ENCODE results near the gene SCP2.
"Not testable (repeated sequence)": the region's sequence is repeated elsewhere in the genome, so short reads cannot be mapped to it uniquely, and the experiment has no call there.

Gene SCP2

DNA sequence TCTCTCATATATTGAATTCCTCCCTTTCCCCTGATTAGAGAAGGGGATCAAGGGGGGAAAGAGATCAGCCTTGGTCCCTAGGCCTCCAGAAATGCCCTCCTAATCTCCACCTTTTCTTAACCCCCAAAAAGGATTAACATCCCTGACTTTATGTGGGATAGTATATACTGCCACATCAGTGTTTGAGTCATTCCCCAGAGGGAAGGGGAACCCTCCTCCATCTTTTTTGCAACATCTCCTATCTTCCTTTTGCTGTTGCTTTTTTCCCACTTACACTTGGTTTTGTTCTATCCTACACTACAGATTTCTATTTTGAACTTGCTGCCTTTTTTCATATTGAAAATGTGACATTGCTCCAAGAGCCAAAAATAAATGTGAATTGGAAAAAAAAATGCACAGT, 69.6 kb downstream of the SCP2 start:
- Histone ChIP-seq H3F3A (ENCODE audit: control insufficient read depth, insufficient read depth) (no peaks in the 10 kb centered on the region), H3K4me3 (ENCODE audit: low read length) (no peak overlapping the region), H3K9me3 (ENCODE audit: control insufficient read depth, insufficient read depth, low read length) (no peaks in the 10 kb centered on the region), H3K27ac (ENCODE audit: low read depth, low read length) (no peak overlapping the region), H3K36me3 (ENCODE audit: control insufficient read depth, low read length) (no peaks in the 10 kb centered on the region), H3K27me3 (ENCODE audit: control insufficient read depth, low read length) (0 out of 2 replicates have a peak, but pooled peaks cover 8% of the 10 kb centered on the region), H3K9me2 (replicated peaks; ENCODE audit: control insufficient read depth, low read length) (no peaks in the 10 kb centered on the region), H3K4me1 (ENCODE audit: control insufficient read depth, low read length) (no peaks in the 10 kb centered on the region), H4K20me1 (ENCODE audit: control insufficient read depth, insufficient read depth, low read depth, low read length) (no peaks in the 10 kb centered on the region), H3K4me2 (ENCODE audit: low read length) (no peak overlapping the region), H3K79me2 (ENCODE audit: control insufficient read depth, low read length) (no peaks in the 10 kb centered on the region)
- TF ChIP-seq, protein P1, sequence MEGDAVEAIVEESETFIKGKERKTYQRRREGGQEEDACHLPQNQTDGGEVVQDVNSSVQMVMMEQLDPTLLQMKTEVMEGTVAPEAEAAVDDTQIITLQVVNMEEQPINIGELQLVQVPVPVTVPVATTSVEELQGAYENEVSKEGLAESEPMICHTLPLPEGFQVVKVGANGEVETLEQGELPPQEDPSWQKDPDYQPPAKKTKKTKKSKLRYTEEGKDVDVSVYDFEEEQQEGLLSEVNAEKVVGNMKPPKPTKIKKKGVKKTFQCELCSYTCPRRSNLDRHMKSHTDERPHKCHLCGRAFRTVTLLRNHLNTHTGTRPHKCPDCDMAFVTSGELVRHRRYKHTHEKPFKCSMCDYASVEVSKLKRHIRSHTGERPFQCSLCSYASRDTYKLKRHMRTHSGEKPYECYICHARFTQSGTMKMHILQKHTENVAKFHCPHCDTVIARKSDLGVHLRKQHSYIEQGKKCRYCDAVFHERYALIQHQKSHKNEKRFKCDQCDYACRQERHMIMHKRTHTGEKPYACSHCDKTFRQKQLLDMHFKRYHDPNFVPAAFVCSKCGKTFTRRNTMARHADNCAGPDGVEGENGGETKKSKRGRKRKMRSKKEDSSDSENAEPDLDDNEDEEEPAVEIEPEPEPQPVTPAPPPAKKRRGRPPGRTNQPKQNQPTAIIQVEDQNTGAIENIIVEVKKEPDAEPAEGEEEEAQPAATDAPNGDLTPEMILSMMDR (IDR thresholded peaks at IDR 0.05; ENCODE audit: low read depth, low read length, poor library complexity, severe bottlenecking): no peak
- TF ChIP-seq EZH2phosphoT487 (IDR thresholded peaks at IDR 0.05; ENCODE audit: borderline replicate concordance, low read length): no peak

DNA sequence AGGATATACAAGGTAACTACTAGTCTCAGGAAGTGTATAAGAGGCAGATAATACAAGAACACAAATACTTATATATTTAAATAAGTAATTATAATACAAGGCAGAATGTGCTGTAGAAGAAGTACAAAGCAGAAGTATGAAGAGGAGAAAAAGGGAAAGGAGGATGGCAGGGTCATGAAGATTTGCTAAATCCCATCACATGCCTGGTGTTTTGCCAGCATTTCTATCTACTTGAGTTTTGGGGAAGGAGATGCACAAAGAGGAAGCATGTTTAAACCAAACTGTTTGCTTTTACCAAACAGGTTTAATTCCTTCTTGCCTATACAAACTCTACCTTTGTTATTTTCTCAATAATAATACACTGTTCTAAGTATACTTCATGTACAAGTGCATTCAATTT, 74.1 kb downstream of the SCP2 start:
- Histone ChIP-seq H3K27ac (ENCODE audit: low read depth, low read length) (no peak overlapping the region), H3K36me3 (ENCODE audit: control insufficient read depth, low read length) (no peaks in the 10 kb centered on the region), H3K4me3 (ENCODE audit: low read length) (no peak overlapping the region), H3K4me2 (ENCODE audit: low read length) (no peak overlapping the region), H3K4me1 (ENCODE audit: control insufficient read depth, low read length) (no peaks in the 10 kb centered on the region), H3K79me2 (ENCODE audit: control insufficient read depth, low read length) (no peaks in the 10 kb centered on the region), H3F3A (ENCODE audit: control insufficient read depth, insufficient read depth) (no peaks in the 10 kb centered on the region), H3K9me2 (replicated peaks; ENCODE audit: control insufficient read depth, low read length) (no peaks in the 10 kb centered on the region), H3K27me3 (ENCODE audit: control insufficient read depth, low read length) (no peaks in the 10 kb centered on the region), H4K20me1 (ENCODE audit: control insufficient read depth, insufficient read depth, low read depth, low read length) (no peaks in the 10 kb centered on the region), H3K9me3 (ENCODE audit: control insufficient read depth, insufficient read depth, low read length) (no peaks in the 10 kb centered on the region)
- TF ChIP-seq, protein P1 (IDR thresholded peaks at IDR 0.05; ENCODE audit: low read depth, low read length, poor library complexity, severe bottlenecking): no peak
- no peak for TF ChIP-seq EZH2phosphoT487 (IDR thresholded peaks at IDR 0.05; ENCODE audit: borderline replicate concordance, low read length)

DNA sequence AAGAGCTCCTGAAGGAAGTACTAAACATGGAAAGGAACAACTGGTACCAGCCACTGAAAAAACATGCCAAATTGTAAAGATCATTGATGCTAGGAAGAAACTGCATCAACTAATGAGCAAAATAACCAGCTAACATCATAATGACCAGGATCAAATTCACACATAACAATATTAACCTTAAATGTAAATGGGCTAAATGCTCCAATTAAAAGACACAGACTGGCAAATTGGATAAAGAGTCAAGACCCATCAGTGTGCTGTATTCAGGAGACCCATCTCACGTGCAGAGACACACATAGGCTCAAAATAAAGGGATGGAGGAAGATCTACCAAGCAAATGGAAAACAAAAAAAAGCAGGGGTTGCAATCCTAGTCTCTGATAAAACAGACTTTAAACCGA, 79.5 kb downstream of the SCP2 start:
- not testable (repeated sequence) for H3K4me2 ChIP-seq (ENCODE audit: low read length); H4K20me1 ChIP-seq (ENCODE audit: control insufficient read depth, insufficient read depth, low read depth, low read length); H3K27me3 ChIP-seq (ENCODE audit: control insufficient read depth, low read length); H3K36me3 ChIP-seq (ENCODE audit: control insufficient read depth, low read length); H3F3A ChIP-seq (ENCODE audit: control insufficient read depth, insufficient read depth); H3K4me3 ChIP-seq (ENCODE audit: low read length); H3K9me2 ChIP-seq (replicated peaks; ENCODE audit: control insufficient read depth, low read length); H3K9me3 ChIP-seq (ENCODE audit: control insufficient read depth, insufficient read depth, low read length); H3K27ac ChIP-seq (ENCODE audit: low read depth, low read length); H3K79me2 ChIP-seq (ENCODE audit: control insufficient read depth, low read length); H3K4me1 ChIP-seq (ENCODE audit: control insufficient read depth, low read length)

DNA sequence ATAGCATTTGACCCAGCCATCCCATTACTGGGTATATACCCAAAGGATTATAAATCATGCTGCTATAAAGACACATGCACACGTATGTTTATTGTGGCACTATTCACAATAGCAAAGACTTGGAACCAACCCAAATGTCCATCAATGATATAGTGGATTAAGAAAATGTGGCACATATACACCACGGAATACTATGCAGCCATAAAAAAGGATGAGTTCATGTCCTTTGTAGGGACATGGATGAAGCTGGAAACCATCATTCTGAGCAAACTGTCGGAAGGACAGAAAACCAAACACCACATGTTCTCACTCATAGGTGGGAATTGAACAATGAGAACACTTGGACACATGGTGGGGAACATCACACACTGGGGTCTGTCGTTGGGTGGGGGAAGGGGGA, 83.2 kb downstream of the SCP2 start:
- H3K27me3 ChIP-seq (ENCODE audit: control insufficient read depth, low read length); H3K79me2 ChIP-seq (ENCODE audit: control insufficient read depth, low read length); H3F3A ChIP-seq (ENCODE audit: control insufficient read depth, insufficient read depth); H3K4me2 ChIP-seq (ENCODE audit: low read length); H3K36me3 ChIP-seq (ENCODE audit: control insufficient read depth, low read length); H3K9me3 ChIP-seq (ENCODE audit: control insufficient read depth, insufficient read depth, low read length); H3K4me3 ChIP-seq (ENCODE audit: low read length); H3K27ac ChIP-seq (ENCODE audit: low read depth, low read length); H3K4me1 ChIP-seq (ENCODE audit: control insufficient read depth, low read length); H4K20me1 ChIP-seq (ENCODE audit: control insufficient read depth, insufficient read depth, low read depth, low read length); H3K9me2 ChIP-seq (replicated peaks; ENCODE audit: control insufficient read depth, low read length): not testable (repeated sequence)

Measured in DOHH2 (cell line).